SK-N-SH (cell line): Measurements from ENCODE around the gene TBC1D8. TPM values are rescaled to one million over a fixed set of nuclear protein-coding genes. Genes with fewer than 3 reads are reported as not detected.

Experiments used
- CTCF ChIA-PET: fragments of 300-600, 350-600 bp; formaldehyde crosslinking; extraction: SDS; loops from one replicate; lab custom pipeline; 2021; lab: Yijun Ruan, JAX
- POLR2A ChIA-PET: fragments of 350-600 bp; sonication (Branson Sonifier 250); formaldehyde crosslinking; extraction: SDS; loops from one replicate; lab custom pipeline; 2020; ENCODE audit warnings: antibody characterized with exemption, inconsistent platforms; lab: Yijun Ruan, JAX
- DNase-seq: peaks from one replicate; pipeline ENCODE4 v3.0.0; 2012
- H2AFZ ChIP-seq: fragments of 200-600 bp; sonication (generic); 2 replicates; pipeline ENCODE4 v1.8.1; 2016; ENCODE audit warnings: antibody characterized with exemption, mild to moderate bottlenecking, low read depth
- H3F3A ChIP-seq: fragments of 200-600 bp; sonication (generic); replicated peaks from 2 replicates; pipeline ENCODE3; 2016; ENCODE audit warnings: antibody characterized with exemption, mild to moderate bottlenecking; ENCODE audit not compliant: insufficient read depth
- H3K27ac ChIP-seq, 2 experiments: fragments of 200-500 bp in 1 of 2; fragments of 200-600 bp in 1 of 2; sonication (Bioruptor generic) in 1 of 2; sonication (generic), shearing (Covaris generic) in 1 of 2; 2 replicates each; pipeline versions ENCODE4 v1.5.1 to v1.6.1; 2014 to 2016; ENCODE audit warnings: low read depth in 2 of 2, inconsistent platforms in 1 of 2, low read length in 1 of 2, mild to moderate bottlenecking in 1 of 2, mixed read lengths in 1 of 2
- H3K27me3 ChIP-seq: fragments of 200-600 bp; sonication (generic), shearing (Covaris generic); 2 replicates; pipeline ENCODE4 v1.6.1; 2016; ENCODE audit warnings: mixed run types; ENCODE audit not compliant: insufficient read depth
- H3K36me3 ChIP-seq, 2 experiments: fragments of 200-500 bp in 1 of 2; fragments of 200-600 bp in 1 of 2; sonication (Bioruptor generic) in 1 of 2; sonication (generic) in 1 of 2; replicated peaks in 1 of 2; 2 replicates each; pipeline versions ENCODE3 to v1.5.1; 2014 to 2016; ENCODE audit warnings: low read length in 1 of 2, mild to moderate bottlenecking in 1 of 2; ENCODE audit not compliant: insufficient read depth in 2 of 2, control insufficient read depth in 1 of 2
- H3K4me1 ChIP-seq, 2 experiments: fragments of 200-500 bp in 1 of 2; fragments of 200-600 bp in 1 of 2; sonication (Bioruptor generic) in 1 of 2; sonication (generic), shearing (Covaris generic) in 1 of 2; 2 replicates each; pipeline versions ENCODE4 v1.5.1 to v1.6.1; 2014 to 2016; ENCODE audit warnings: low read depth in 1 of 2, low read length in 1 of 2, mixed run types in 1 of 2; ENCODE audit not compliant: insufficient read depth in 2 of 2, control insufficient read depth in 1 of 2
- H3K4me2 ChIP-seq: fragments of 200-600 bp; sonication (generic), shearing (Covaris generic); 2 replicates; pipeline ENCODE4 v1.6.1; 2017; ENCODE audit warnings: mixed run types
- H3K4me3 ChIP-seq, 2 experiments: fragments of 200-500 bp in 1 of 2; fragments of 200-600 bp in 1 of 2; sonication (Bioruptor generic) in 1 of 2; sonication (generic), shearing (Covaris generic) in 1 of 2; 2 replicates each; pipeline versions ENCODE4 v1.5.1 to v1.8.1; 2014 to 2016; ENCODE audit warnings: low read depth in 2 of 2, inconsistent platforms in 1 of 2, low read length in 1 of 2, mild to moderate bottlenecking in 1 of 2, mixed read lengths in 1 of 2, moderate library complexity in 1 of 2
- H3K79me2 ChIP-seq: fragments of 200-600 bp; sonication (generic); 2 replicates; pipeline ENCODE4 v1.8.1; 2017; ENCODE audit warnings: mild to moderate bottlenecking; ENCODE audit not compliant: insufficient read depth
- H3K9ac ChIP-seq: fragments of 200-600 bp; sonication (generic); 2 replicates; pipeline ENCODE4 v1.6.1; 2017; ENCODE audit warnings: mixed run types
- H3K9me2 ChIP-seq: fragments of 200-600 bp; sonication (generic); 2 replicates; pipeline ENCODE4 v1.6.1; 2017; ENCODE audit warnings: mixed run types
- H3K9me3 ChIP-seq: fragments of 200-600 bp; sonication (generic); 2 replicates; pipeline ENCODE4 v1.6.1; 2017; ENCODE audit warnings: mixed run types, mild to moderate bottlenecking, moderate library complexity
- H4K20me1 ChIP-seq: fragments of 200-600 bp; sonication (generic); 2 replicates; pipeline ENCODE4 v1.6.1; 2017; ENCODE audit warnings: mild to moderate bottlenecking, mixed run types; ENCODE audit not compliant: insufficient read depth
- EP300 ChIP-seq, 2 experiments: IDR thresholded peaks; 2 replicates each; pipeline versions ENCODE4 v1.4.0 to v1.6.1; 2012; ENCODE audit warnings: borderline replicate concordance in 1 of 2, low read depth in 1 of 2, low read length in 1 of 2
- FOSL2 ChIP-seq: IDR thresholded peaks from 2 replicates; pipeline ENCODE4 v1.4.0; 2012; ENCODE audit warnings: low read depth, mild to moderate bottlenecking, moderate library complexity, borderline replicate concordance
- FOXM1 ChIP-seq: IDR thresholded peaks from 2 replicates; pipeline ENCODE4 v1.4.0; 2012; ENCODE audit warnings: low read depth, mild to moderate bottlenecking
- GABPA ChIP-seq: IDR thresholded peaks from 2 replicates; pipeline ENCODE4 v1.4.0; 2012; ENCODE audit warnings: low read depth, mild to moderate bottlenecking
- MEF2A ChIP-seq: IDR thresholded peaks from 2 replicates; pipeline ENCODE4 v1.4.0; 2012; ENCODE audit warnings: low read depth, borderline replicate concordance
- MXI1 ChIP-seq: IDR thresholded peaks from 2 replicates; pipeline ENCODE4 v1.6.1; 2012; ENCODE audit warnings: mild to moderate bottlenecking, low read depth, low read length, improper control_type of control experiment
- RAD21 ChIP-seq: IDR thresholded peaks from 2 replicates; pipeline ENCODE4 v1.6.1; 2012; ENCODE audit warnings: mild to moderate bottlenecking, low read length
- RXRA ChIP-seq: IDR thresholded peaks from 2 replicates; pipeline ENCODE4 v1.4.0; 2012; ENCODE audit warnings: low read depth, mild to moderate bottlenecking, borderline replicate concordance
- SIN3A ChIP-seq: IDR thresholded peaks from 2 replicates; pipeline ENCODE4 v1.6.1; 2012; ENCODE audit warnings: low read depth, mild to moderate bottlenecking, low read length, moderate library complexity, borderline replicate concordance
- TEAD4 ChIP-seq: IDR thresholded peaks from 2 replicates; pipeline ENCODE4 v1.4.0; 2012; ENCODE audit warnings: mild to moderate bottlenecking, borderline replicate concordance; ENCODE audit not compliant: insufficient read depth
- WGBS: methylation state at CpG from one replicate; pipeline ENCODE4 v1.1.6; 2017; ENCODE audit warnings: low lambda C conversion rate; 5-methylcytosine and 5-hydroxymethylcytosine counted together
- polyA plus RNA-seq, 3 experiments: library from polyadenylated mRNA; depleted of rRNA; stranded (reverse); fragments of >200 nt; gene quantifications; 2 replicates each; pipeline ENCODE4 v1.2.3, GENCODE V29; 2012
- TF ChIP-seq, protein P1 (sequence below): fragments of 150-350 bp; IDR thresholded peaks from 2 replicates; pipeline ENCODE4 v1.6.1; 2017; ENCODE audit warnings: antibody characterized with exemption, low read length, low read depth, borderline replicate concordance
- TF ChIP-seq, protein P2 (sequence below): fragments of 200-600 bp; sonication (generic); IDR thresholded peaks from 2 replicates; pipeline ENCODE4 v1.6.1; 2017; ENCODE audit warnings: antibody characterized with exemption, mild to moderate bottlenecking, moderate library complexity
- TF ChIP-seq, protein P3 (sequence below): IDR thresholded peaks from 2 replicates; pipeline ENCODE4 v1.6.1; 2012; ENCODE audit warnings: mild to moderate bottlenecking, low read depth, low read length, moderate library complexity

TBC1D8 gene
- polyA plus RNA-seq, 1 of the 3 experiments (the other 2 are of a cell fraction): 5.3 TPM

DNA sequence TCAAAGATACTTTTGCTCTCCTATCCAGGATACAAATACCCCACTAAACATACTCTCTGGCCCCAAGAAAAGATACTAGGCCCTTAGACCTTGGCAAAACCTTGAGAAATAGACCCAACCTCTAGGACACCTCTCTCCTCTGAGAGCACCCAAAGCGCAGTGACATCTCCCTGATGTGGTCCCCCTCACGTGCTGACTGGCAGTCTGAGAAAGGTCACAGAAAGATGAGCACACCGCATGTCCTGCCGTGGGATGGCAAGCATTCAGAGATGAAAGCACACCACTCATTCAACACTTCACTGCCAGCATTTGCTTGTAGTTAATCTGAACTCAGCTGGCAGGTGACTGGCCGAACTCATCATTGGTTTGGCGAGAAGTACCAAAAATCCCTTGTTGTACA lies 6.1 kb upstream of the TBC1D8 start:
- Histone ChIP-seq H2AFZ (no peak overlapping the region), H3K4me1 (peaks cover 0 to 8% of the 10 kb centered on the region in 2 experiments; a peak in 2 of 4 replicates), H3K9me2 (no peaks in the 10 kb centered on the region), H3K36me3 (no peaks in the 10 kb centered on the region), H3K27me3 (no peaks in the 10 kb centered on the region), H4K20me1 (no peaks in the 10 kb centered on the region), H3K4me3 (no peak overlapping the region), H3K9ac (no peak overlapping the region), H3K27ac (no peak overlapping the region), H3F3A (no peaks in the 10 kb centered on the region), H3K79me2 (no peaks in the 10 kb centered on the region), H3K4me2 (no peak overlapping the region), H3K9me3 (no peaks in the 10 kb centered on the region)
- ChIA-PET POLR2A (no interaction called here), CTCF (no interaction called here)
- no peak for DNase-seq
- 95% methylated on average over 6 of the region's 6 CpGs for whole genome bisulfite sequencing
- TF ChIP-seq, protein P1, sequence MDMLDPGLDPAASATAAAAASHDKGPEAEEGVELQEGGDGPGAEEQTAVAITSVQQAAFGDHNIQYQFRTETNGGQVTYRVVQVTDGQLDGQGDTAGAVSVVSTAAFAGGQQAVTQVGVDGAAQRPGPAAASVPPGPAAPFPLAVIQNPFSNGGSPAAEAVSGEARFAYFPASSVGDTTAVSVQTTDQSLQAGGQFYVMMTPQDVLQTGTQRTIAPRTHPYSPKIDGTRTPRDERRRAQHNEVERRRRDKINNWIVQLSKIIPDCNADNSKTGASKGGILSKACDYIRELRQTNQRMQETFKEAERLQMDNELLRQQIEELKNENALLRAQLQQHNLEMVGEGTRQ: no peak
- TF ChIP-seq GABPA (no peak), TEAD4 (no peak), MXI1 (no peak), RAD21 (no peak), SIN3A (no peak), EP300 (IDR thresholded peaks at IDR 0.05; ENCODE audit: borderline replicate concordance in 1 of 2, low read depth in 1 of 2, low read length in 1 of 2) (no peak), FOSL2 (no peak), RXRA (no peak), FOXM1 (no peak), MEF2A (no peak)
- TF ChIP-seq, protein P2, sequence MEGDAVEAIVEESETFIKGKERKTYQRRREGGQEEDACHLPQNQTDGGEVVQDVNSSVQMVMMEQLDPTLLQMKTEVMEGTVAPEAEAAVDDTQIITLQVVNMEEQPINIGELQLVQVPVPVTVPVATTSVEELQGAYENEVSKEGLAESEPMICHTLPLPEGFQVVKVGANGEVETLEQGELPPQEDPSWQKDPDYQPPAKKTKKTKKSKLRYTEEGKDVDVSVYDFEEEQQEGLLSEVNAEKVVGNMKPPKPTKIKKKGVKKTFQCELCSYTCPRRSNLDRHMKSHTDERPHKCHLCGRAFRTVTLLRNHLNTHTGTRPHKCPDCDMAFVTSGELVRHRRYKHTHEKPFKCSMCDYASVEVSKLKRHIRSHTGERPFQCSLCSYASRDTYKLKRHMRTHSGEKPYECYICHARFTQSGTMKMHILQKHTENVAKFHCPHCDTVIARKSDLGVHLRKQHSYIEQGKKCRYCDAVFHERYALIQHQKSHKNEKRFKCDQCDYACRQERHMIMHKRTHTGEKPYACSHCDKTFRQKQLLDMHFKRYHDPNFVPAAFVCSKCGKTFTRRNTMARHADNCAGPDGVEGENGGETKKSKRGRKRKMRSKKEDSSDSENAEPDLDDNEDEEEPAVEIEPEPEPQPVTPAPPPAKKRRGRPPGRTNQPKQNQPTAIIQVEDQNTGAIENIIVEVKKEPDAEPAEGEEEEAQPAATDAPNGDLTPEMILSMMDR: no peak
- TF ChIP-seq, protein P3, sequence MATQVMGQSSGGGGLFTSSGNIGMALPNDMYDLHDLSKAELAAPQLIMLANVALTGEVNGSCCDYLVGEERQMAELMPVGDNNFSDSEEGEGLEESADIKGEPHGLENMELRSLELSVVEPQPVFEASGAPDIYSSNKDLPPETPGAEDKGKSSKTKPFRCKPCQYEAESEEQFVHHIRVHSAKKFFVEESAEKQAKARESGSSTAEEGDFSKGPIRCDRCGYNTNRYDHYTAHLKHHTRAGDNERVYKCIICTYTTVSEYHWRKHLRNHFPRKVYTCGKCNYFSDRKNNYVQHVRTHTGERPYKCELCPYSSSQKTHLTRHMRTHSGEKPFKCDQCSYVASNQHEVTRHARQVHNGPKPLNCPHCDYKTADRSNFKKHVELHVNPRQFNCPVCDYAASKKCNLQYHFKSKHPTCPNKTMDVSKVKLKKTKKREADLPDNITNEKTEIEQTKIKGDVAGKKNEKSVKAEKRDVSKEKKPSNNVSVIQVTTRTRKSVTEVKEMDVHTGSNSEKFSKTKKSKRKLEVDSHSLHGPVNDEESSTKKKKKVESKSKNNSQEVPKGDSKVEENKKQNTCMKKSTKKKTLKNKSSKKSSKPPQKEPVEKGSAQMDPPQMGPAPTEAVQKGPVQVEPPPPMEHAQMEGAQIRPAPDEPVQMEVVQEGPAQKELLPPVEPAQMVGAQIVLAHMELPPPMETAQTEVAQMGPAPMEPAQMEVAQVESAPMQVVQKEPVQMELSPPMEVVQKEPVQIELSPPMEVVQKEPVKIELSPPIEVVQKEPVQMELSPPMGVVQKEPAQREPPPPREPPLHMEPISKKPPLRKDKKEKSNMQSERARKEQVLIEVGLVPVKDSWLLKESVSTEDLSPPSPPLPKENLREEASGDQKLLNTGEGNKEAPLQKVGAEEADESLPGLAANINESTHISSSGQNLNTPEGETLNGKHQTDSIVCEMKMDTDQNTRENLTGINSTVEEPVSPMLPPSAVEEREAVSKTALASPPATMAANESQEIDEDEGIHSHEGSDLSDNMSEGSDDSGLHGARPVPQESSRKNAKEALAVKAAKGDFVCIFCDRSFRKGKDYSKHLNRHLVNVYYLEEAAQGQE: no peak
